GM21723 (cell line): Measurements from ENCODE around the gene PPP1R12B.
A peak's percentile ranks its signal among the peaks of the same experiment; 100 is the strongest.
"Not testable (repeated sequence)": the region's sequence is repeated elsewhere in the genome, so short reads cannot be mapped to it uniquely, and the experiment has no call there.

Experiments used
- ATAC-seq: cut with Tn5 transposase; IDR thresholded peaks from one replicate; pipeline ENCODE4 v1.9.1; 2021; ENCODE audit warnings: mild to moderate bottlenecking, moderate library complexity; ENCODE audit not compliant: unreplicated experiment

PPP1R12B gene

GRCh38 chr1:202624088-202624780, 275.7 kb downstream of the PPP1R12B start:
- ATAC-seq: no peak

DNA sequence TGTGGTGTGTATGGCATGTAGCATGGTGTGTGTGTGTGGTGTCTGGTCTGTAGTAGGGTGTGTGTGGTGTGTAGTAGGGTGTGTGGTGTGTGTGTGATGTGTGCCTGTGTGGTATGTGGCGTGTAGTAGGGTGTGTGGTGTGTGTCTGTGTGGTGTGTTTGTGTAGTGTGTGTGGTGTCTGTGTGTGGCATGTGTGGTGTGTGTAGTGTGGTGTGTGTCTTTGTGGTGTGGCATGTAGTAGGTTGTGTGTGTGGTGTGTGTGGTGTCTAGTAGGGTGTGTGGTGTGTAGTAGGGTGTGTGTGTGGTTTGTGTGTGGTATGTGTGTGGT, 276.2 kb downstream of the PPP1R12B start:
- no peak for ATAC-seq

GRCh38 chr1:202625416-202626360, 277.2 kb downstream of the PPP1R12B start:
- ATAC-seq: peak; percentile 61

DNA sequence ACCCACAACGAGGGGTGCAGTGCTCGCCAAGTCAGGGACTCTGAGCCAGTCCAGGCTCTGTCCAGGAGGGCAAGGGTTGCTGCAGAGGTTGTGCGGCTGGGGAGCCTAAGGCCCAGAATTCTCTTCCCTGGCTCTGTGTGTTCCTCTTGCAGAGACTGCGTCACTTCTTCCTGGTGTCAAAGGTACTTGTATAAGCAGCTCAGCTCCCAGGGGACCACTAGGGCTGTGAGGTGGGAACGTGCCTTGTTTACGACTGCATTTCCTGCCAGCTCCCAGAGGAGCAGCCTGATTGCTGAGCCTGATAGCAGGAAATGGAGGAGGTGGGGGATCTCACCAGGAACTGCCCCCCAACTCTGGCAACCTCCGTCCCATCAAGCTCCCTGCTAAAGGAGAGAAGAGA, 278.5 kb downstream of the PPP1R12B start:
- ATAC-seq: not testable (repeated sequence)

DNA sequence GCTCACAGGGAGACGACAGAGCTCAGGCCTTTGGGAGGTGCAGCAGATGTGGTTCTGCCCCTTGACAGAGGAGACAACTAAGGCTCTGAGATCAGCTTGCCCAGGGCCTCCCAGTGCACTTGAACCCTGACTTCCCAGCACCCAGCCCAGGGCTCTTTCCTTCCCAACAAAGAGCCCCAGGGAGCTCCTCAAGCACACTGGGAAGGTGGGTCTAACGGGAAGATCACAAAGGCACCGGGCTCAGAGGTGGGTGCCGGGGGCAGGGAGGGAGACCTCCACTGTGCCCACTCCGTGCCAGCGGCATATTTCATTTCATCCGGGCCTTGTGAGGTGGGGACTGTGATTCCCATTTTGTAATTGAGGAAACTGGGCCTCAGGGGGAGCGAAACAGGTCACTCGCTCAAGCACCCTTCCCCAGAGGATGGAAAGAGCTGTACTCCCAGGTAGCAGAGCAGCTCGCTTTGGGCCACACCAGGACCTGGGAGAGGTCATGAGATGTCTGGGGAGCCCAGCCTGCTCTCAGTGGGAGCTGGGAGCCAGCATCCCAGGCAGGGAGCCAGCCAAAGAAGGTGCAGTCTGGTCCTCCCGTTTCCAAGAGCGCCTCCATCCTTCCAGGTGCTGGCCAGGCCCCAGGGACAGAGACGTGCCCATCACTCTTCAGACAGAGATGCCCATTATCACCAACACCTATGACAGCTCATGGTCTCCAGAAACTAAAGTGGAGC, 279.5 kb downstream of the PPP1R12B start:
- ATAC-seq: no peak

DNA sequence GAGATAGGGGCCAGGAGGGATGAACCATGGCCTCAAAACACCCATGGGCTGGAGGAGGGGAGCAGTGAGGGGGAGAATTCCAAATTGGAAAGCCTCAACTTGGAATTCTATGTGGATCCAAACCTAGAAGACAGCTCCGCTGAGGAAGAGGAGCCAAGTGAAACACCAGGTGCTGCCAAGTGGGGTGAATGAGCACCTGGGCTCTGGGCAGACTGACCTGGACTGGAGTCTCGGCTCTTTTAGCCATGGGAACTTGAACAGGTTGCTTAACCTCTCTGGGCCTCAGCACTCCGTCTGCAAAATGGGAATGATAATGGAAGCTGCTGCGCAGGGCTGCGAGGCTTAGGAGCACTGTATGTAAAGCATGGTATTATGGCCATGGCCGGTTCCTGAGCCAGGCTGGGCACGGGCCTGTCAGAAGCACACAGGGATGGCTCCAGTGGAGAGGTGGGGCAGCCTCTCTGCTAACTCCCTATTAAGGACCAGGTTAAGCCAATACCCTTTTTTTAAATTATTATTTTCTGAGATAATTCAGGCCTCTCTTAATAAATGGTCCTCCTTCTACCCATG, 280.2 kb downstream of the PPP1R12B start:
- no peak for ATAC-seq

DNA sequence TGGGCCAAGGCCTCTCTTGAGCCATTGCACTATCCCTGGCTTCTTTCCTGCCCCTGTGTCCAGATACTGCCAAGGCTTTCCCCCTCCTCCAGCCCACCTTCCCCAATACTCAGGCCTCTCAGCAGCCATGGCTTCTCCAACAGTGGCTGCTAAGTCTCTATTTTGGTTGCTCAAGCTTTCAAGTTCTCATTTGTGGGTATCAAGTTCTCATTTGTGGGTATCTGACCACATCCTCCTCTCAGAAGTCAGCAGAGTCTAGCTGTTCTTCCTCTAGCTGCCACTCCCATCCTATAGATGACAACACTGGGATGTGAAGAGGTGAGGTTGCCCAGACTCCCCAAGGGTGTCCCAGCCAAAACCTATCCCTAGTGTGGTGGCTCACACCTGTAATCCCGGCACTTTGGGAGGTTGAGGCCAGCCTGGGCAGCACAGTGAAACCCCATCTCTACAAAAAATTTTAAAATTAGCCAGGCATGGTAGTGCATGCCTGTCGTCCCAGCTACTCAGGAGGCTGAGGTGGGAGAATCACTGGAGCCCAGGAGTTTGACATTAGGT, 280.8 kb downstream of the PPP1R12B start:
- peak; percentile 76 for ATAC-seq

GRCh38 chr1:202630096-202630495, 281.6 kb downstream of the PPP1R12B start:
- ATAC-seq: not testable (repeated sequence)

GRCh38 chr1:202630541-202630940, 282.0 kb downstream of the PPP1R12B start:
- ATAC-seq: no peak

- ATAC-seq: no peak
Observed at GRCh38 chr1:202631076-202631923, 282.8 kb downstream of the PPP1R12B start.

DNA sequence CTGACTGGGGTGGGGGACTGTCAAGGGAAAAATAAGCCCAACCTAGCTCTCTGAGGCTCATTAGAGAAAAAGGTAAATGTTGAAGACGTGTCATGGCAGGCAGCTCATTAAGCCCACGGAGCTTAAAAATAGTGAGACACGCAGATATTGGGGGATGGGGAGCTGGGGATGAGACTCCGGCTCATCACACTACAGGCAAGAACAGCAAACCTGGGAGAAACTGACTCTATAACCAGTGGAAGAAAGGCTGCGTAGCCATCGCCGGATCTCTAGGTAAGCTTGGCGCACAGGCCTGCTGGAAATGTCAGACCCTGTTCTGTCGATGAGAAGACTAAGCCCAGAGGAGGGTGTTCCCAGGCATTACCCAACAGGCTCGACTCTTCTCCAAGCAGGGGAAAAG, 283.7 kb downstream of the PPP1R12B start:
- no peak for ATAC-seq

- not testable (repeated sequence) for ATAC-seq
Observed at GRCh38 chr1:202636171-202636570, 287.7 kb downstream of the PPP1R12B start.

DNA sequence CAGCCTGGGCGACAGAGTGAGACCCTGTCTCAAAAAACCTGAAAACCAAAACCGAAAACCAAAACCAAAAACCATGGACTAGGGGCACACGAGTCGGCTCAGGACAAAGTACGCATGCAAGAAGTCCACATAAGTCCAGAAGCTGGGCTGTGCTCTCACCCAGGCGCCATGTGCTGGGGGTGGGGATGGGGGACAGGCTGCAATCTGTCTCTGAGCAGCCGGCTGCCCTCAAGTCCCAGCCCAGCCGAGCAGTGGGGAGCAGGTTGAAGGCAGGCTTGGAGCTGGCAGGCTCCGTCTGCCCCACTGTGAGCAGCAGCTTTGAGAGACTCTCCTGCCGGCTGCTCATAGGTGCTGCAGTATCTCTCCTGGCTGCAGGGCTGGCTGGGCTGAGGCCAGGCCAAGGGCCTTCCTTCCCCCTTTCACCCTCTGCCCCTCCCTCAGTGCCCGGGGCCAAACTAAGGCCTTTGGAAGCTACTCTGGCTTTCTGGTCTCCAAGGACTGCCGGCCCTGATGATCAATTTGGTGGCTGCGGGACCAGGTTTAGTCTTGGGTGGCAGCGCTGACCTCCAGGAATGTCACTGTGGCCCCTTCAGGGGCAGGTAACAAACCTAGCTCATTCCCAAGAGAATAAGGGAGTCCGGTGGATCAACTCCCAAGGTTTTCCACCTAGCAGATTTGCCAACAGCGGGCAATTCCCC, 289.0 kb downstream of the PPP1R12B start:
- not testable (repeated sequence) for ATAC-seq

DNA sequence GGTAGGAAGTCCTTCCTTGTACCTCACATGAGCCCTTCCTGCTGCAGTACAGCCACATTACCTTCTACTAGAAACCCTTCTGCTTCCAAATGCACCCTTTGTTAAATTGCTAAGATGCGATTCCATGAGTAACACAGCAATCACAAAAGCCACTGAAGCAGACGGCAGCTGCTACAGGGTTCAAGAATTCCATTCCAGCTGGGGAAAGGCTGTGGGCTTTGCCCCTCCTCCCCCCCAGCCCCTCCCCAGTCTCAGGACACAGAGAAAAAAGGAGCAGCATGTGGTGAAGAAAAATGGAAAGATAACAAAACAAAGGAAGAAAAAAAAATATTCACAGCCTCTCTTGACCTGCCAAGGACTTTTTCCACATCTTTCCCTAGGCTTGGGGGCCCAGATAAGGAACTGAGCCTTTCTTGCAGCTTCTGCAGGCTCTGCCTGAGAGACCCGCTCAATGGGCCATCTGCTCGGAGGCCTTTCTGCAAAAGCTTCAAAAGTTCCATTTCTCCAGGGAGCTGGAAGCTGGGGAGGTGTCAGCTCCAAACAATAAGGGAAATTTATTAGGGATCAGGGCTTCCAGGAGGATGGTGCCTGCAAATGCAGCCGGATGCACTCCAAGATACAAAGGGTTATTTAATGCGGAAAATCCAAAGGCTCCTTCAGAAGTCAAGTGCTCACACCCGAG, 289.7 kb downstream of the PPP1R12B start:
- no peak for ATAC-seq

GRCh38 chr1:202638701-202639305, 290.3 kb downstream of the PPP1R12B start:
- not testable (repeated sequence) for ATAC-seq

DNA sequence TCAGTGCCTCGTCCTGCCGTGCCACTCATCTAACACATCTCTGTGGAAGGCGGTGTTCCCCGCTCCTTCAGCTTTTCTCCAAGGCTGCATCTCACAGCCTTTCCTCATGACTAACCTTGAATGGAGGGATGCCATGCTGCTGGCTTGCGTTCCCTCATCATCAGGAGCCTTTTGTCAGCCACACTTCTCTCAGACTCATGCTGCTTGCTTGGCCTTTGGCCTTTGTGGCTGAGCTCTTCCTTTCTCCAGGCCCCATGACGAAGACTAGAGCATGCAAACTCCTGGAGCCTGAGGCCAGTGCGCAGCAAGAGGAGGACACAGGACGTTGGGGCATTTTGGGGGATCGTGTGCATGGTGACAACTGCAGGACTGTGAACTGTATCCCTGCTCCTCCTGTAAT, 291.0 kb downstream of the PPP1R12B start:
- ATAC-seq: no peak

GRCh38 chr1:202642212-202642611, 293.7 kb downstream of the PPP1R12B start:
- ATAC-seq: no peak
